Measurements from ENCODE around the gene LENG1.
A peak's percentile ranks its signal among the peaks of the same experiment; 100 is the strongest.

GRCh38 chr19:54162241-54162805 is 2.8 kb upstream of the LENG1 start:
- TF ChIP-seq, protein P1, sequence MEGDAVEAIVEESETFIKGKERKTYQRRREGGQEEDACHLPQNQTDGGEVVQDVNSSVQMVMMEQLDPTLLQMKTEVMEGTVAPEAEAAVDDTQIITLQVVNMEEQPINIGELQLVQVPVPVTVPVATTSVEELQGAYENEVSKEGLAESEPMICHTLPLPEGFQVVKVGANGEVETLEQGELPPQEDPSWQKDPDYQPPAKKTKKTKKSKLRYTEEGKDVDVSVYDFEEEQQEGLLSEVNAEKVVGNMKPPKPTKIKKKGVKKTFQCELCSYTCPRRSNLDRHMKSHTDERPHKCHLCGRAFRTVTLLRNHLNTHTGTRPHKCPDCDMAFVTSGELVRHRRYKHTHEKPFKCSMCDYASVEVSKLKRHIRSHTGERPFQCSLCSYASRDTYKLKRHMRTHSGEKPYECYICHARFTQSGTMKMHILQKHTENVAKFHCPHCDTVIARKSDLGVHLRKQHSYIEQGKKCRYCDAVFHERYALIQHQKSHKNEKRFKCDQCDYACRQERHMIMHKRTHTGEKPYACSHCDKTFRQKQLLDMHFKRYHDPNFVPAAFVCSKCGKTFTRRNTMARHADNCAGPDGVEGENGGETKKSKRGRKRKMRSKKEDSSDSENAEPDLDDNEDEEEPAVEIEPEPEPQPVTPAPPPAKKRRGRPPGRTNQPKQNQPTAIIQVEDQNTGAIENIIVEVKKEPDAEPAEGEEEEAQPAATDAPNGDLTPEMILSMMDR (IDR thresholded peaks at IDR 0.05; ENCODE audit: insufficient read depth, low read length) = no peak
- peak; percentile 30; the same call in 1 of the 2 replicates for TF ChIP-seq POLR2AphosphoS5 (IDR thresholded peaks at IDR 0.05; ENCODE audit: low read depth)

All from HL-60 (cell line).